Embryonic facial prominence (tissue), 1 donor: ENCODE results near the gene STAT5A.
"Not testable (repeated sequence)": the region's sequence is repeated elsewhere in the genome, so short reads cannot be mapped to it uniquely, and the experiment has no call there.

Source experiments
- DNase-seq: peaks from one replicate; pipeline ENCODE4 v3.0.0-alpha.2; 2016; ENCODE audit errors: extremely low spot score

Gene STAT5A

GRCh38 chr17:42285346-42286050 lies 2.8 kb upstream of the STAT5A start:
- DNase-seq, result no peak

GRCh38 chr17:42286411-42287221 lies 1.7 kb upstream of the STAT5A start:
- no peak for DNase-seq

GRCh38 chr17:42287305-42287976 lies 857 bp upstream of the STAT5A start:
- no peak for DNase-seq

GRCh38 chr17:42288803-42289610 lies 709 bp downstream of the STAT5A start:
- DNase-seq, result no peak

- DNase-seq, result no peak
Observed at GRCh38 chr17:42289611-42290181, 1.4 kb downstream of the STAT5A start.

GRCh38 chr17:42290577-42290976 lies 2.3 kb downstream of the STAT5A start:
- DNase-seq, result no peak

GRCh38 chr17:42291129-42291528 lies 2.8 kb downstream of the STAT5A start:
- no peak for DNase-seq

- no peak for DNase-seq
Observed at GRCh38 chr17:42294469-42295398, 6.4 kb downstream of the STAT5A start.

GRCh38 chr17:42296012-42296411 lies 7.7 kb downstream of the STAT5A start:
- no peak for DNase-seq

GRCh38 chr17:42297775-42298174 lies 9.5 kb downstream of the STAT5A start:
- not testable (repeated sequence) for DNase-seq

GRCh38 chr17:42299361-42299760 lies 11.1 kb downstream of the STAT5A start:
- not testable (repeated sequence) for DNase-seq

GRCh38 chr17:42299913-42300312 lies 11.6 kb downstream of the STAT5A start:
- not testable (repeated sequence) for DNase-seq

GRCh38 chr17:42301022-42301421 lies 12.7 kb downstream of the STAT5A start:
- no peak for DNase-seq

GRCh38 chr17:42303694-42304093 lies 15.4 kb downstream of the STAT5A start:
- no peak for DNase-seq

GRCh38 chr17:42304187-42305030 lies 16.1 kb downstream of the STAT5A start:
- no peak for DNase-seq

GRCh38 chr17:42305031-42305330 lies 16.7 kb downstream of the STAT5A start:
- not testable (repeated sequence) for DNase-seq

GRCh38 chr17:42305543-42306384 lies 17.5 kb downstream of the STAT5A start:
- DNase-seq, result no peak

- DNase-seq, result no peak
Observed at GRCh38 chr17:42306385-42306667, 18.0 kb downstream of the STAT5A start.
